ENCODE results near the gene WFIKKN2.
"Not testable (repeated sequence)": the region's sequence is repeated elsewhere in the genome, so short reads cannot be mapped to it uniquely, and the experiment has no call there.

Gene WFIKKN2

DNA sequence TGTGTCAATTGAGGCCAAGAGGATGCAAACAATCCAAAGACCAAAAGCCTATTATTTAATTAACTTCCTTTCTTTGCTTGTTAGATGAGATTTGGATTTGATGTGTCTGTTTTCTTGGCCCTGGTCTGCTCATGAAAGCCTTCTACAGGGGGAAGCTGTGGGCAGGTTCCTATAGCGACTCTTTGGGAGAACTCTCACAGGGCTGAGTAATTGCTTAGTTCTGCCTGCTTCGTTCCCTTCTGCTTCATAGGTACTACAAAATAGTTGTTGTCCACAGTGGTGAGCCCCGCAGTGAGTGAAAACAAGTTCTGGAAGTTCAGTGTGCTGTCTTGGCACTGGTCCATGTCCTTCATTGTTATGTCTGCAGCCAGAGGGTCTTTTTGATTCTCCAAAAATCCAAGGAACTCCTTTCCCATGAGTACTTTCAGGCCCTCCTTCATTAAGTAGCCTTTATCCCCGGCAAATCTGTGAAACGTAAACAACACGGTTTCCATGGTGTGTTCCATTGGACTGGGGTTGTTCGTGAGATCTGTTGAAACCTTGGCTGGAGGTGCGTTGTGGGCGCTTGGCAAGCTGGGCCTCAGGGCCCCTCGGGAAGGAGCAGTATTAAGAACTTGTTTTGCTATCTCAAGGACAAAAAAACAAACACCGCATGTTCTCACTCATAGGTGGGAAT is 38.1 kb upstream of the WFIKKN2 start:
- H3K4me3 ChIP-seq, result no peak overlapping the region
- no peak overlapping the region for H3K27ac ChIP-seq
- TF ChIP-seq POLR2AphosphoS5 (IDR thresholded peaks at IDR 0.05; ENCODE audit: borderline replicate concordance, low read depth, low read length) (no peak), EZH2 (IDR thresholded peaks at IDR 0.05) (no peak), FOXP2 (optimal IDR thresholded peaks at IDR 0.05; ENCODE audit: control extremely low read depth, extremely low read length, insufficient read depth) (no peak)
- DNase-seq (ENCODE audit: low read depth, low spot score), result no peak
- no peak overlapping the region for H3K9ac ChIP-seq (ENCODE audit: insufficient read length)
- no peaks in the 10 kb centered on the region for H3K36me3 ChIP-seq (ENCODE audit: insufficient read depth, low read length)
- no peaks in the 10 kb centered on the region for H3K9me3 ChIP-seq (ENCODE audit: low read depth, low read length)

DNA sequence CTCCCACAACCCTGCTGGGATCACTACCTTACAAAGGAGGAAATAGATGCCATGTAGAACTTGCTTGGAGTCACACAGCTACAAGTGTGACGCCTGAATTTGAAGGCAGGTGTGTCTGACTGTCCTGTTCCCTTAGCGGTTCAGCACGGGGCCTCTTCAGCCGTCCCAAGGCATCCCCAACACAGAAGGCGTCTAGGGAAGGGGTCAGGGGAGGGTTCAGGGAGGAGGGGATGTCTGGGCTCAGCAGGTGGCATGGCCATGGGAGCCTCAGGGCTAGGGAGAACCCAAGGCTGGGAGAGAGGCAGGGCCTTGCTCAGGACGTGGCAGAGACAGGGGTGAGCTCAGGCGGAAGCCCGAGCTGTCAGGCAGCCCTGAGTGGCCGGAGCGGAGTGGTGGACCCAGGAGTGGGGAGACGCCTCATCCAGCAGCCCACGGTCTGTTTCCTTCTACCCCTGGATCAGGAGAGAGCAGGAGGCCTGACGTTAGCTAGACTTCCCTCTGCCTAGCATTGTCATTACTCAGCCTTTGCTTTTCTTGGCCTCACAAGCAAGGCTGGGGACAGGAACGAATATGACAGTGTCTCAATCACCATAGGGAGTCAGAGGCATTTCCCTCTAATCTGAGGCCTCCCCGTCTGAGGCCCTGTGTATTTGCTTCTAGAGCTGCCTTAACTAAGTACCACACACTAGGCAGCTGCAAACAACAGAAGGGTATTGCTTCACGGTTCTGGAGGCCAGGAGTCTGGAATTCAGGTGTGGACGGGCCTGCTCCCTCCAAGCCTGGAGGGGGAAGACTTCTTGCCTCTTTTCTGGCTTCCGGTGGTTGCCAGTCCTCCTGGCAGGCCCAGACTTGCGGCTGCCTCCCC is 36.7 kb upstream of the WFIKKN2 start:
- Histone ChIP-seq H3K9ac (ENCODE audit: insufficient read length) (no peak overlapping the region), H3K9me3 (ENCODE audit: low read depth, low read length) (no peaks in the 10 kb centered on the region), H3K36me3 (ENCODE audit: insufficient read depth, low read length) (no peaks in the 10 kb centered on the region), H3K4me3 (no peak overlapping the region), H3K27ac (no peak overlapping the region; the same call in 1 of the 2 replicates)
- no peak for TF ChIP-seq POLR2AphosphoS5 (IDR thresholded peaks at IDR 0.05; ENCODE audit: borderline replicate concordance, low read depth, low read length)
- TF ChIP-seq EZH2 (IDR thresholded peaks at IDR 0.05), result no peak
- no peak for TF ChIP-seq FOXP2 (optimal IDR thresholded peaks at IDR 0.05; ENCODE audit: control extremely low read depth, extremely low read length, insufficient read depth)
- DNase-seq (ENCODE audit: low read depth, low spot score), result no peak

DNA sequence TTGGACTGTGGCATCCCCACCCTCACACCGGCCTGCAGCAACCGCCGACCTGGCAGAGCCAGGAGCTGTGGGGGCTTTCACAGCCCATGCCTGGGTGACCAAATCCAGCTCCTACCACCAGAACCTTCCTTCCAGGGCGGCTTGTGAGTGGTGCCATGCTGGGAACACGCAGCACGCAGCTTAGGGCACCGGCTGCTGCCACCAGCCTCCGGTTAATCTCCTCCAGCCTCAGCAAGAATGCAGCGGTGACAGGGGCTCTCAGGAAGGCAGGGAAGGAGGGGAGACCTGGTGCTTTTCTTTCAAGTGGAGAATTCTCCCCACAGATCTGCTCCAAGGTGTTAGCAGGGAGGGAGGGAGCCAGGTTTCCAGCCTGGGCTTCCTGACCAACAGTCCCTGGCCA is 35.8 kb upstream of the WFIKKN2 start:
- DNase-seq (ENCODE audit: low read depth, low spot score), result no peak
- TF ChIP-seq EZH2 (IDR thresholded peaks at IDR 0.05), result no peak
- TF ChIP-seq POLR2AphosphoS5 (IDR thresholded peaks at IDR 0.05; ENCODE audit: borderline replicate concordance, low read depth, low read length), result no peak
- no peak for TF ChIP-seq FOXP2 (optimal IDR thresholded peaks at IDR 0.05; ENCODE audit: control extremely low read depth, extremely low read length, insufficient read depth)
- H3K9ac ChIP-seq (ENCODE audit: insufficient read length), result no peak overlapping the region
- H3K9me3 ChIP-seq (ENCODE audit: low read depth, low read length), result no peaks in the 10 kb centered on the region
- H3K4me3 ChIP-seq, result no peak overlapping the region
- no peaks in the 10 kb centered on the region for H3K36me3 ChIP-seq (ENCODE audit: insufficient read depth, low read length)
- H3K27ac ChIP-seq, result no peak overlapping the region

DNA sequence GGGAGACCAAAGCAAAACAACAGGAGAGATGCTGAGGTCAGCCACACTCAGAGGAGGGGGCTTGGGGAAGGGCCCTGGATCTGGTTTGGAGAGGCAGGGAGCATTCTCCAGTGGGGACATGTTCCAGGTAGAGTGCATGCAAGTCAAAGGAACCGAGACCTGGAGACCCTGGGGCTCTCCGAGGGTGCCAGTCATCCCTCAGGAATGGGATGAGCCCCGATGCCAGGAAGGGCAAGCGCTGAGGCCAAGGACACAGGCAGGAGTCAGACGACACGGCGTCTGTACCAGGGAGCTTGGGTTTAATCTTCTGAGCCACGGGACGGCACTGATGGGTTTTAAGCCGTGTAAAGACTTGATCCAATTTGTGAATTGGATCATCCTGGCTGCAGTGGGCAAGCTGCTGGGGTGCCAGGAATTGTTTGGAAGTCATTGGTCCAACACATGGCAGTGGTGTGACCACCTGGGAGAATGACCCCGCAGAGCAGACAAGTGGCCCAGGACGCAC is 35.1 kb upstream of the WFIKKN2 start:
- no peak overlapping the region for H3K27ac ChIP-seq
- TF ChIP-seq POLR2AphosphoS5 (IDR thresholded peaks at IDR 0.05; ENCODE audit: borderline replicate concordance, low read depth, low read length) (no peak), EZH2 (IDR thresholded peaks at IDR 0.05) (no peak), FOXP2 (optimal IDR thresholded peaks at IDR 0.05; ENCODE audit: control extremely low read depth, extremely low read length, insufficient read depth) (no peak)
- H3K9ac ChIP-seq (ENCODE audit: insufficient read length), result no peak overlapping the region
- no peaks in the 10 kb centered on the region for H3K9me3 ChIP-seq (ENCODE audit: low read depth, low read length)
- H3K4me3 ChIP-seq, result no peak overlapping the region
- no peak for DNase-seq (ENCODE audit: low read depth, low spot score)
- H3K36me3 ChIP-seq (ENCODE audit: insufficient read depth, low read length), result no peaks in the 10 kb centered on the region

DNA sequence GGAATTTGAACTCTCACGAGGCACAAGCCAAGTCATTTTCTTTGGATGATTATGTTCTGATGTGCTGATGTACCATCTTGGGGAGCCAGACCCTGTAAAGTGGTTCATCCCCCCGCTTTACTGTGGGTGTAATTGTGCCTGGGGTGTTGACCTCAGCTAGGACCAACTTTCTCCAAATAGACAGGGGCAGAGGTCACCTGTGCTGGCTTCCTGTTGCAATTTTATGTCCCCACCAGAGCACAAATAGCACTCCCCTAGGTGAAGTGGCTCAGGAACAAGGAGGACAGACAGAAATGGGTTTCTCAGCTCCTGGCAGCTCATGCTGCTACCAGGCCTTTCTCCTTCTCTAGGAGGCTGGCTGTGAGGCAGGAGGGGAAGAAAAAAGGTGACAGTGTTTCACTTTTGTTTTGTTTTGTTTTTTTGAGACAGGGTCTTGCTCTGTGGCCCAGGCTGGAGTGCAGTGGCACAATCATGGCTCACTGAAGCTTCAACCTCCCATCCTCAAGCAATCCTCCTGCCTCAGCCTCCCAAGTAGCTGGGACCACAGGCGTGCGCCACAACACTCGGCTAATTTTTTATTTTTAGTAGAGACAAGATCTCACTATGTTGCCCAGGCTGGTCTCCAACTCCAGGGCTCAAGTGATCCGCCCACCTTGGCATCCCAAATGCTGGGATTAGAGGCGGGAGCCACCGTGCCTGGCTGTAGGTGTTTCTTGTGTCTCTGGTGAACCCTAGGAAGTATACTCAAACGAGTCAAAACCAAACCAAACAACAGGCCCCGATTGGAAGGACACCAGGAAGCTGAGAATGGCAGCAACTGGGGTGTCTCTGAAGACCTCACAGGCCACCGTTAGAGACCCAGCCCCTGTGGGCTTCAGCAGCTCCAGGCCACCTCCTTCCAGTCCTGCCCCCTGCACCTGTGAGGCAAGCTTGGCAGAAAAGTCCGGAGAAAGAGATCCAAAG is 32.5 kb upstream of the WFIKKN2 start:
- Histone ChIP-seq H3K27ac (no peak overlapping the region), H3K36me3 (ENCODE audit: insufficient read depth, low read length) (no peaks in the 10 kb centered on the region), H3K9me3 (ENCODE audit: low read depth, low read length) (no peaks in the 10 kb centered on the region), H3K4me3 (no peak overlapping the region), H3K9ac (ENCODE audit: insufficient read length) (peak overlapping the region; percentile 37)
- DNase-seq (ENCODE audit: low read depth, low spot score), result no peak
- TF ChIP-seq POLR2AphosphoS5 (IDR thresholded peaks at IDR 0.05; ENCODE audit: borderline replicate concordance, low read depth, low read length) (no peak), EZH2 (IDR thresholded peaks at IDR 0.05) (no peak), FOXP2 (optimal IDR thresholded peaks at IDR 0.05; ENCODE audit: control extremely low read depth, extremely low read length, insufficient read depth) (no peak)

DNA sequence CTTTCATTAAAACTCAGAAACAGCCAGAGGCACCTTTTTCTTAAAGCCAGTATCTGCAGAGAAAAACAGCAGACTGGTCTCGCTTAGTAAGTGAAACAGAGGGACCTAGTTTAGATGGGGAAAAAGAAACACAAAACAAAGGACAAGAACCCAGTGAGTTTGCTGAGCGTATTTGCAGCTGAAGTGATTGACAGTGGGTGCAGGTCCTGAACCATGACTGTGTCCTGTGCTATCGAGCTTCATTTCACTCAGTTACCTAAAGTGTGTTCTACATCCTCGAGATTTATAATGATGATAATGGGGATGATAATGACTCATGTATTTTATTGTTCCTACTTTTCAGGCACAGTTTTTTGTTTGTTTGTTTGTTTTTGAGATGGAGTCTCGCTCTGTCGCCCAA is 31.7 kb upstream of the WFIKKN2 start:
- Histone ChIP-seq H3K9ac (ENCODE audit: insufficient read length) (peak overlapping the region; percentile 37), H3K9me3 (ENCODE audit: low read depth, low read length) (no peaks in the 10 kb centered on the region), H3K27ac (no peak overlapping the region), H3K4me3 (no peak overlapping the region), H3K36me3 (ENCODE audit: insufficient read depth, low read length) (no peaks in the 10 kb centered on the region)
- TF ChIP-seq EZH2 (IDR thresholded peaks at IDR 0.05) (no peak), FOXP2 (optimal IDR thresholded peaks at IDR 0.05; ENCODE audit: control extremely low read depth, extremely low read length, insufficient read depth) (no peak), POLR2AphosphoS5 (IDR thresholded peaks at IDR 0.05; ENCODE audit: borderline replicate concordance, low read depth, low read length) (no peak)
- DNase-seq (ENCODE audit: low read depth, low spot score), result no peak

DNA sequence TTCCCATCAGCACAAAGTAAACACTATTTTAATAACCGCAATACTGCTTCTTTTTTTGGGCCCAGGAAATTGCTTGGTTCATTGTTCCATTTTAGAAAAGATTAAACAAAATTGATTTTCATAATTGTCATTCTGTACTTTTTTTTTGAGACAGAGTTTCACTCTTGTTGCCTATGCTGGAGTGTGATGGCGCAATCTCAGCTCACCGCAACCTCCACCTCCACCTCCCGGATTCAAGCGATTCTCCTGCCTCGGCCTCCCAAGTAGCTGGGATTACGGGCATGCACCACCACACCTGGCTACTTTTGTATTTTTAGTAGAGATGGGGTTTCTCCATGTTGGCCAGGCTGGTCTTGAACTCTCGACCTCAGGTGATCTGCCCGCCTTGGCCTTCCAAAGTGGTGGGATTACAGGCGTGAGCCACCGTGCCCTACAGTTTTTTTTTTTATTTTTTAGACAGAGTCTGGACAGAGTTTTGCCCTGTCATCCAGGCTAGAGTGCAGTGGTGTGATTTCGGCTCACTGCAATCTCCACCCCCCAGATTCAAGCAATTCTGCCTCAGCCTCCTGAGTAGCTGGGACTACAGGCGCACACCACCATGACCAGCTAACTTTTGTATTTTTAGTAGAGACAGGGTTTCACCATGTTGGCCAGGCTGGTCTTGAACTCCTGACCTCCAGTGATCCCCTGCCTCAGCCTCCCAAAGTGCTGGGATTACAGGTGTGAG is 30.5 kb upstream of the WFIKKN2 start:
- DNase-seq (ENCODE audit: low read depth, low spot score); H3K9ac ChIP-seq (ENCODE audit: insufficient read length); H3K9me3 ChIP-seq (ENCODE audit: low read depth, low read length); H3K4me3 ChIP-seq; H3K36me3 ChIP-seq (ENCODE audit: insufficient read depth, low read length); H3K27ac ChIP-seq: not testable (repeated sequence)

Measured in SK-N-MC (cell line).